H1 (cell line): ENCODE measurements around the gene MTCH1. TPM values are rescaled to one million over a fixed set of nuclear protein-coding genes. Genes with fewer than 3 reads are reported as not detected.

Experiments
- CTCF ChIA-PET: fragments of 300-600 bp; sonication (Branson Sonifier 250); formaldehyde crosslinking; loops from one replicate; lab custom pipeline; 2021; ENCODE audit not compliant: partially characterized antibody; lab: Charles Lee
- POLR2A ChIA-PET: fragments of 300-600 bp; sonication (Branson Sonifier 250); formaldehyde crosslinking; loops from one replicate; lab custom pipeline; 2021; ENCODE audit warnings: inconsistent platforms; ENCODE audit not compliant: partially characterized antibody; lab: Charles Lee
- DNase-seq, 2 experiments: peaks; one replicate each; pipeline versions ENCODE4 v3.0.0 to v3.0.0-alpha.2; 2010 to 2022; ENCODE audit warnings: low spot score in 2 of 2, low read depth in 1 of 2, mixed read lengths in 1 of 2
- FAIRE-seq: peaks from 2 replicates; lab custom pipeline; 2011; peaks lifted over from hg19 to GRCh38; lab: Jason Lieb, UNC
- H2AFZ ChIP-seq: 2 replicates; pipeline ENCODE4 v1.8.1; 2012; ENCODE audit warnings: low read length, inconsistent platforms
- H2AK5ac ChIP-seq: 2 replicates; pipeline ENCODE4 v1.6.1; 2013; ENCODE audit warnings: low read depth, low read length
- H2BK120ac ChIP-seq: replicated peaks from 2 replicates; pipeline ENCODE3; 2013; ENCODE audit warnings: low read depth, low read length, inconsistent platforms
- H2BK12ac ChIP-seq: 2 replicates; pipeline ENCODE4 v1.6.1; 2013; ENCODE audit warnings: low read depth, low read length
- H2BK15ac ChIP-seq: 2 replicates; pipeline ENCODE4 v1.6.1; 2013; ENCODE audit warnings: low read length
- H2BK20ac ChIP-seq: 2 replicates; pipeline ENCODE4 v1.6.1; 2013; ENCODE audit warnings: low read length
- H2BK5ac ChIP-seq: 2 replicates; pipeline ENCODE4 v1.6.1; 2013; ENCODE audit warnings: low read depth, low read length
- H3K14ac ChIP-seq: 2 replicates; pipeline ENCODE4 v1.6.1; 2013; ENCODE audit warnings: inconsistent platforms; ENCODE audit not compliant: insufficient read length
- H3K18ac ChIP-seq: 2 replicates; pipeline ENCODE4 v1.6.1; 2013; ENCODE audit warnings: low read length; ENCODE audit errors: extremely low read depth
- H3K23ac ChIP-seq: 2 replicates; pipeline ENCODE4 v1.6.1; 2013; ENCODE audit warnings: inconsistent platforms; ENCODE audit not compliant: insufficient read length
- H3K23me2 ChIP-seq: 2 replicates; pipeline ENCODE4 v1.6.1; 2013; ENCODE audit warnings: low read depth, low read length
- H3K27ac ChIP-seq: 2 replicates; pipeline ENCODE4 v1.6.1; 2011; ENCODE audit warnings: low read depth, low read length, inconsistent platforms
- H3K27me3 ChIP-seq, 4 experiments: replicated peaks in 1 of 4; 1 replicate in 1 of 4; 2 replicates in 3 of 4; pipeline versions ENCODE4 v1.6.1 to v1.8.1; 2011 to 2013; ENCODE audit warnings: low read length in 3 of 4, mild to moderate bottlenecking in 3 of 4, inconsistent platforms in 2 of 4, mixed read lengths in 2 of 4, moderate library complexity in 1 of 4; ENCODE audit not compliant: control insufficient read depth in 3 of 4, insufficient read depth in 3 of 4; ENCODE audit errors: extremely low read depth in 1 of 4
- H3K36me3 ChIP-seq, 4 experiments: 2 replicates each; pipeline versions ENCODE4 v1.6.1 to v1.8.1; 2011 to 2013; ENCODE audit warnings: mild to moderate bottlenecking in 4 of 4, low read length in 3 of 4, moderate library complexity in 2 of 4, control low read depth in 1 of 4, inconsistent platforms in 1 of 4; ENCODE audit not compliant: insufficient read depth in 4 of 4, control insufficient read depth in 2 of 4
- H3K4ac ChIP-seq: replicated peaks from 2 replicates; pipeline ENCODE3; 2013; ENCODE audit warnings: low read length, low read depth, mixed read lengths, inconsistent platforms; ENCODE audit not compliant: insufficient read length
- H3K4me1 ChIP-seq, 4 experiments: replicated peaks in 1 of 4; 1 replicate in 1 of 4; 2 replicates in 3 of 4; pipeline versions ENCODE4 v1.6.1 to v1.8.1; 2011 to 2013; ENCODE audit warnings: low read length in 3 of 4, inconsistent platforms in 2 of 4, mixed read lengths in 1 of 4; ENCODE audit not compliant: insufficient read depth in 4 of 4, control insufficient read depth in 3 of 4
- H3K4me2 ChIP-seq, 2 experiments: 2 replicates each; pipeline versions ENCODE4 v1.6.1 to v1.8.1; 2011 to 2013; ENCODE audit warnings: low read depth in 2 of 2, low read length in 2 of 2, control low read depth in 1 of 2, inconsistent platforms in 1 of 2, mild to moderate bottlenecking in 1 of 2; ENCODE audit not compliant: insufficient read depth in 1 of 2
- H3K4me3 ChIP-seq, 4 experiments: fragments of 200-600, 300-600 bp in 1 of 4; sonication (generic), shearing (Covaris generic), sonication (Bioruptor Twin) in 1 of 4; 2 replicates each; pipeline versions ENCODE4 v1.5.1 to v1.8.1; 2011 to 2016; ENCODE audit warnings: low read length in 4 of 4, low read depth in 3 of 4, control low read depth in 2 of 4, inconsistent platforms in 2 of 4, mild to moderate bottlenecking in 2 of 4, mixed read lengths in 1 of 4, moderate library complexity in 1 of 4; ENCODE audit not compliant: insufficient read depth in 2 of 4; ENCODE audit errors: extremely low read depth in 1 of 4
- H3K56ac ChIP-seq: replicated peaks from 2 replicates; pipeline ENCODE3; 2013; ENCODE audit warnings: low read depth, mild to moderate bottlenecking, mixed read lengths, low read length, inconsistent platforms; ENCODE audit not compliant: insufficient read length
- H3K79me1 ChIP-seq: 2 replicates; pipeline ENCODE4 v1.6.1; 2013; ENCODE audit warnings: low read depth, low read length, control low read depth
- H3K79me2 ChIP-seq, 2 experiments: 2 replicates each; pipeline versions ENCODE4 v1.6.1 to v1.8.1; 2012 to 2013; ENCODE audit warnings: low read length in 2 of 2, mild to moderate bottlenecking in 2 of 2, inconsistent platforms in 1 of 2; ENCODE audit not compliant: insufficient read depth in 2 of 2, control insufficient read depth in 1 of 2
- H3K9ac ChIP-seq, 4 experiments: replicated peaks in 1 of 4; 1 replicate in 1 of 4; 2 replicates in 3 of 4; pipeline versions ENCODE4 v1.6.1 to v1.8.1; 2011 to 2013; ENCODE audit warnings: low read depth in 3 of 4, low read length in 3 of 4, control low read depth in 2 of 4, mild to moderate bottlenecking in 2 of 4, moderate library complexity in 2 of 4, inconsistent platforms in 1 of 4; ENCODE audit errors: extremely low read depth in 1 of 4
- H3K9me3 ChIP-seq, 2 experiments: 2 replicates each; pipeline versions ENCODE4 v1.6.1 to v1.8.1; 2012 to 2013; ENCODE audit warnings: mild to moderate bottlenecking in 2 of 2, moderate library complexity in 2 of 2, control low read depth in 1 of 2, inconsistent platforms in 1 of 2, low read depth in 1 of 2, low read length in 1 of 2, mixed read lengths in 1 of 2; ENCODE audit not compliant: insufficient read depth in 2 of 2
- H4K20me1 ChIP-seq, 2 experiments: replicated peaks in 1 of 2; 2 replicates each; pipeline versions ENCODE3 to v1.8.1; 2011 to 2013; ENCODE audit warnings: inconsistent platforms in 2 of 2, low read length in 2 of 2, mild to moderate bottlenecking in 1 of 2; ENCODE audit not compliant: insufficient read depth in 2 of 2, control insufficient read depth in 1 of 2
- H4K5ac ChIP-seq: 2 replicates; pipeline ENCODE4 v1.6.1; 2013; ENCODE audit warnings: low read length, low read depth, mixed read lengths, inconsistent platforms; ENCODE audit not compliant: insufficient read length
- H4K8ac ChIP-seq: 2 replicates; pipeline ENCODE4 v1.8.0; 2013; ENCODE audit warnings: mild to moderate bottlenecking, moderate library complexity, low read length, inconsistent platforms; ENCODE audit not compliant: insufficient read depth; ENCODE audit errors: extremely low read depth
- H4K91ac ChIP-seq: replicated peaks from 2 replicates; pipeline ENCODE3; 2013; ENCODE audit warnings: low read length, mixed read lengths, inconsistent platforms; ENCODE audit not compliant: insufficient read length
- ASH2L ChIP-seq: fragments of 200-600, 300-600 bp; sonication (generic); IDR thresholded peaks from one replicate; pipeline ENCODE4 v1.7.1; 2017; ENCODE audit warnings: low read length
- CREB1 ChIP-seq: IDR thresholded peaks from 2 replicates; pipeline ENCODE4 v1.6.1; 2012; ENCODE audit warnings: inconsistent platforms
- GTF2F1 ChIP-seq: IDR thresholded peaks from 2 replicates; pipeline ENCODE4 v1.6.1; 2012; ENCODE audit warnings: low read depth, low read length, improper control_type of control experiment, borderline replicate concordance
- HDAC6 ChIP-seq: IDR thresholded peaks from one replicate; pipeline ENCODE4 v1.7.1; 2012; ENCODE audit warnings: low read depth, mild to moderate bottlenecking, inconsistent platforms, low read length, moderate library complexity
- KDM4A ChIP-seq: IDR thresholded peaks from one replicate; pipeline ENCODE4 v1.7.1; 2012; ENCODE audit warnings: low read depth, mild to moderate bottlenecking, moderate library complexity, low read length, inconsistent platforms; ENCODE audit not compliant: severe bottlenecking
- NRF1 ChIP-seq: IDR thresholded peaks from 2 replicates; pipeline ENCODE4 v1.6.1; 2011; ENCODE audit warnings: mild to moderate bottlenecking, low read depth, low read length, improper control_type of control experiment
- POLR2AphosphoS5 ChIP-seq: IDR thresholded peaks from 2 replicates; pipeline ENCODE4 v1.6.1; 2011; ENCODE audit warnings: low read depth, low read length
- SAP30 ChIP-seq: fragments of 300-600 bp; sonication (generic); IDR thresholded peaks from 2 replicates; pipeline ENCODE4 v1.7.1; 2012; ENCODE audit warnings: low read length, moderate library complexity, mild to moderate bottlenecking, inconsistent platforms; ENCODE audit not compliant: insufficient read depth, insufficient replicate concordance
- SUZ12 ChIP-seq: fragments of 200-600 bp; sonication (generic); IDR thresholded peaks from 2 replicates; pipeline ENCODE4 v1.6.1; 2012; ENCODE audit warnings: mild to moderate bottlenecking, inconsistent platforms, low read length, moderate library complexity, mixed read lengths
- WGBS, 2 experiments: shearing (Covaris generic) in 1 of 2; methylation state at CpG; one replicate each; pipeline versions ENCODE4 v1.1.6 to v1.1.7; 2013 to 2015; ENCODE audit warnings: low lambda C conversion rate in 2 of 2, mixed read lengths in 2 of 2, inconsistent platforms in 1 of 2, low coverage in 1 of 2, missing lambda C conversion rate in 1 of 2; ENCODE audit not compliant: insufficient replicate concordance in 2 of 2, insufficient coverage in 1 of 2, insufficient read length in 1 of 2; ENCODE audit errors: extremely low coverage in 1 of 2, missing lambda C conversion rate in 1 of 2; 5-methylcytosine and 5-hydroxymethylcytosine counted together
- polyA plus RNA-seq, 7 experiments: library from polyadenylated mRNA; depleted of rRNA in 3 of 7; stranded (reverse) in 5 of 7; unstranded in 2 of 7; fragments of >200 nt in 5 of 7; fragments of 200-250 nt in 2 of 7; gene quantifications; 1 replicate in 5 of 7; 2 replicates in 1 of 7; 4 replicates in 1 of 7; pipeline versions ENCODE4 v1.2.1 to v1.2.3, GENCODE V29; 2011 to 2013; ENCODE audit warnings: missing spikeins in 2 of 7, mixed read lengths in 2 of 7
- total RNA-seq: library from RNA; stranded (reverse); fragmentation: NEBNext Ultra II Directional; extraction: Animal tissue kit (Norgen Biotek cat#: 25700); gene quantifications from 2 replicates; pipeline ENCODE4 v1.2.1, GENCODE V29; 2021
- TF ChIP-seq, protein P1 (sequence below): IDR thresholded peaks from 2 replicates; pipeline ENCODE4 v1.6.1; 2012; ENCODE audit warnings: inconsistent platforms

MTCH1 gene
- total and polyA plus RNA-seq, 2 of the 8 experiments (the other 6 are each of a cell fraction or from before 2014, with no cell fraction given), result 169 to 214 TPM

GRCh38 chr6:37029249-37029971, 43.4 kb upstream of the MTCH1 start:
- no peak overlapping the region for H3K4ac ChIP-seq
- no peak overlapping the region for H2BK120ac ChIP-seq
- no peaks in the 10 kb centered on the region for H3K27me3 ChIP-seq
- WGBS, 2 experiments, result 71% methylated on average over 4 of the region's 4 CpGs; no CpG with 5 or more reads in 1 of the 2 experiments
- no peaks in the 10 kb centered on the region for H4K20me1 ChIP-seq
- no peak overlapping the region for H3K23ac ChIP-seq
- no peak overlapping the region for H2AFZ ChIP-seq
- H2AK5ac ChIP-seq, result no peak overlapping the region
- H3K14ac ChIP-seq, result no peak overlapping the region
- no peaks in the 10 kb centered on the region for H3K79me2 ChIP-seq
- no peak overlapping the region for H3K9ac ChIP-seq
- H3K4me3 ChIP-seq, result no peak overlapping the region
- FAIRE-seq (no peak), DNase-seq (peak in 1 of 2 experiments; percentile 82)
- no peak overlapping the region for H2BK20ac ChIP-seq
- H3K27ac ChIP-seq, result no peak overlapping the region; the same call in 1 of the 2 replicates
- no peak overlapping the region for H3K18ac ChIP-seq
- no peak overlapping the region for H4K5ac ChIP-seq
- no peak overlapping the region for H3K4me2 ChIP-seq
- ChIA-PET POLR2A (interaction anchor here (0.7 to 1.3 kb wide), 9 partner anchors 9 to 179 kb away, joined by 3 to 4 read pairs (median 3); no protein-coding TSS in a partner anchor), CTCF (interaction anchor here (0.6 to 28.1 kb wide), 35 partner anchors 9 to 705 kb away, joined by 3 to 866 read pairs (median 4); partner anchors contain the start of gene PIM1)
- H2BK12ac ChIP-seq, result 0 out of 2 replicates have a peak overlapping the region, but pooled peaks have one; percentile 11
- H3K23me2 ChIP-seq, result no peaks in the 10 kb centered on the region
- no peak overlapping the region for H2BK15ac ChIP-seq
- H4K8ac ChIP-seq, result no peak overlapping the region
- no peaks in the 10 kb centered on the region for H3K36me3 ChIP-seq
- no peak overlapping the region for H4K91ac ChIP-seq
- no peak overlapping the region for H2BK5ac ChIP-seq
- no peaks in the 10 kb centered on the region for H3K79me1 ChIP-seq
- H3K56ac ChIP-seq, result no peak overlapping the region
- peaks cover 0 to 9% of the 10 kb centered on the region in 2 experiments; a peak in 2 of 4 replicates for H3K9me3 ChIP-seq
- H3K4me1 ChIP-seq, result no peaks in the 10 kb centered on the region
- TF ChIP-seq HDAC6, result no peak
- TF ChIP-seq POLR2AphosphoS5, result no peak
- no peak for TF ChIP-seq SUZ12
- TF ChIP-seq, protein P1, sequence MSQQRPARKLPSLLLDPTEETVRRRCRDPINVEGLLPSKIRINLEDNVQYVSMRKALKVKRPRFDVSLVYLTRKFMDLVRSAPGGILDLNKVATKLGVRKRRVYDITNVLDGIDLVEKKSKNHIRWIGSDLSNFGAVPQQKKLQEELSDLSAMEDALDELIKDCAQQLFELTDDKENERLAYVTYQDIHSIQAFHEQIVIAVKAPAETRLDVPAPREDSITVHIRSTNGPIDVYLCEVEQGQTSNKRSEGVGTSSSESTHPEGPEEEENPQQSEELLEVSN, result no peak
- no peak for TF ChIP-seq GTF2F1
- TF ChIP-seq ASH2L, result no peak
- 0 out of 2 replicates have a peak, but pooled peaks have one; percentile 16 for TF ChIP-seq CREB1
- no peak for TF ChIP-seq KDM4A
- TF ChIP-seq NRF1, result no peak
- no peak for TF ChIP-seq SAP30
